Fibroblast of pulmonary artery (primary cell): ENCODE measurements around the gene NFKBIE.

Experiments used
- DNase-seq: peaks from one replicate; pipeline ENCODE4 v3.0.0-alpha.2; 2010; ENCODE audit warnings: low read depth
- H3K4me3 ChIP-seq: replicated peaks from 2 replicates; pipeline ENCODE4 v1.5.1; 2011; ENCODE audit warnings: low read depth, mild to moderate bottlenecking, control low read depth, low read length, moderate library complexity
- CTCF ChIP-seq: IDR thresholded peaks from 2 replicates; pipeline ENCODE4 v1.5.1; 2011; ENCODE audit warnings: mild to moderate bottlenecking, control low read depth, low read length, inconsistent platforms; ENCODE audit errors: missing control alignments

NFKBIE gene

GRCh38 chr6:44309092-44309491 lies 43.7 kb upstream of the NFKBIE start:
- peak; percentile 23 for DNase-seq

GRCh38 chr6:44307217-44307616 lies 41.9 kb upstream of the NFKBIE start:
- H3K4me3 ChIP-seq: no peak overlapping the region
- DNase-seq: no peak
- no peak for TF ChIP-seq CTCF

More at GRCh38 chr6:44309092-44309491, 43.7 kb upstream of the NFKBIE start:
- no peak overlapping the region for H3K4me3 ChIP-seq
- no peak for TF ChIP-seq CTCF

DNA sequence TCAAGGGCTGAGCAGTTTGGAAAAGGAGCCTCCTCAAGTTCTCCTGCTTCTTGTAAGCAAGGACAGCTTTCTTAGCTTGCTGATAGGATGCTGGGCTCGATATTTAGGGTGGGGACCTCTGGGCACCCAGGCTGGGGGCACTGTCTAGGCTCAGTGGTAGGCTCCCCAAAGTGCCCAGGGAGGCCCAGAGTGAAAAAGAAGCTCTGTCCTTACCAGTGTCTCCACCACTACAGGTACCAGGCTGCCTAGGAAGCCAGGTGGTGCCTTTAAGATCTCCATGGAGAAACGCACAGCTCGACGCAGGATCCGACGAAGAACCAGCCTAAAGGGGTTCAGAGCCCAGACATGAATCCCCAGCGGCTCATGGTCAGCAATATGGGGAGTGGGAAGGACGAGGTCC lies 41.4 kb upstream of the NFKBIE start:
- DNase-seq: no peak
- no peak for TF ChIP-seq CTCF
- H3K4me3 ChIP-seq: no peak overlapping the region

DNA sequence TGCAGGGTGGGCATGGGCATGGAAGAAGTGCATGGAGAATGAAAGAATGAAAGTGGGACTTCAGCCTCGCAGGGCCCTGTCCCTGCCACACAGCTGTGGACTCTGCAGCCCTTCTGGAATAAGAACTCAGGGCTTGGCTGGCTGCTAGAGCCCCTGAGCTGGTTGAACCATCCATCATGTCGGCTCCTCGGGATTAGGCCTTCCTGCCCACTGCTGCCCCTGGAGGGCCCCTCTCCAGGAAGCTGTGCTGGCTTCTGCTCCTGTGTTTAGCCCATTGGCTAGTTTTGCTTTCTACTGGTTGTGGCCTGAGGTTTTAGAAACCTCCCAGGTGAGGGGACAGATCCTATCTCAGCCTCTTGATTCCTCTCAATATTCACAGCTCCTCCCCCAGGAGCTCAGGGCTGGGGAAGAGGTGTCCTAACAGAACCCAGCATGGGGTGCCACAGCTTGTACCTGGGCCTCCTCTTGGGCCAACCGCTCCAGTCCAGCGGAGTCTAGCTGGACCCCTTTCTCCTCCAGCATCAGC lies 39.9 kb upstream of the NFKBIE start:
- no peak for DNase-seq
- TF ChIP-seq CTCF: no peak
- no peak overlapping the region for H3K4me3 ChIP-seq

DNA sequence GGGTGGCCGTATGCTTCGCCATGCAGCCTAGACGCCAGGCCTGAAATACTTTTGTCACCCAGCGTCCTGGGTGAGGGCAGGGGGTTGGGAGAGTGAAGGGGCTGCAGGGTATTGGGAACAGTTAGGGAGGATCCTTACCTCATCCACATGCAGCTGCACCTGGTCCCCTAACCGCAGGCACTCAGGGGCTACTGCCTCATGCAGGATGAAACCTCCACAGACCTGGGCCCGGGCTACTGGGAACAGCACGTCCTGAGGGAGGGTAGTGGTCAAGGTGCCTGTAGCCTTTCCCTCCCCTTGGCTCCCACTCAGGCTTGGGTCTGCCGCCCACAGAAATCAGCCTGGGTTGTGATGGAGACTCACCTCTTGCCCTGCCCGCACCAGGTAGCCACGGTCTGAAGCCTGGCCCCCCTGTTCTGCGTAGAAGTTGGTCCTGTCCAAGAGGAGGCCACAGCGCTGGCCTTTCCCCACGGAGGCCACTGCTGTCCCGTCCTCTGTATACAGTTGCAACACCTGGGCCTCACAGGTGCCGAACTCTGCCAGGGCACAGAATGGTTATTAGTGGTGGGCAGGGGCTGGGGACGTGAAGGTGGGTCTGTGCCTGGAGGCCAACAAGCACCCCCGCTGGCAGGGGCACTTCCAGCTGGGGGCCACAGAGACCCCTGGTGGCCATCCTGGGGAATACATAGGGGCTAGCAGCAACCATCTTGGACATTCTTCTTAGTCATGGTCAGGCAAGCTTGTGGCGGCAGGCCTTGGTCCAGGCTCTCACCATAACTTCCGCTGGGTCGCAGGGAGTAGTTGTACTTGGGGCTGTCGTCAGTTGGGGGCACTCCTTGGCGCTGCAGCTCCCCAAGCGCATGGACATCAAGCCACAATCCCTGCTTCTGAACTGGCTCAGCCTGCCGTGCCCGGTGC lies 39.2 kb upstream of the NFKBIE start:
- peak; percentile 52 for DNase-seq
- no peak overlapping the region for H3K4me3 ChIP-seq
- peak; percentile 76 for TF ChIP-seq CTCF

GRCh38 chr6:44303842-44304241 lies 38.5 kb upstream of the NFKBIE start:
- no peak for TF ChIP-seq CTCF
- no peak for DNase-seq
- no peak overlapping the region for H3K4me3 ChIP-seq

DNA sequence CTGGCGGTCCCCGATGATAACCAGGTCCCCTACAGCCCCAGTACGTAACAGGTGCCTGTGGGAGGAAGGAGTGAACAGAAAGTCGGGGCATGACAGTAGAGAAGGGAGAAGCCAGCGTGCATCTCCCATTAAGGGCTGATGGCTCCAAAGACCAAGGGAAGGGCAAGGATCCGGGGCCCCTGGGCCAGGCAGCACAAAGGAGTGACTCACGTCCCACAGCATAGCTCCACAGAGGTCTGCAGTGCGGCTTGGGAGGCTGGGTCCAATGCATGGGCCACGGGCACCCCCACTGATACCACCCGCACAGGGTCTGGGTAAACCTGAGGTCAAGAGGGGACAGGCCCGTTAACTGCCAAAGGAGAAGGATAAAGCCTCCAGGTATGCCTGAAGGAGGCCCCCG lies 37.5 kb upstream of the NFKBIE start:
- H3K4me3 ChIP-seq: no peak overlapping the region
- no peak for DNase-seq
- TF ChIP-seq CTCF: no peak
